ENCODE results near the gene HSPA12B.

Gene HSPA12B

GRCh38 chr20:3729811-3730540 is 2.5 kb upstream of the HSPA12B start:
- no peak for DNase-seq

- no peak for DNase-seq
These were observed 1.4 kb upstream of the HSPA12B start for GRCh38 chr20:3730803-3731672.

DNA sequence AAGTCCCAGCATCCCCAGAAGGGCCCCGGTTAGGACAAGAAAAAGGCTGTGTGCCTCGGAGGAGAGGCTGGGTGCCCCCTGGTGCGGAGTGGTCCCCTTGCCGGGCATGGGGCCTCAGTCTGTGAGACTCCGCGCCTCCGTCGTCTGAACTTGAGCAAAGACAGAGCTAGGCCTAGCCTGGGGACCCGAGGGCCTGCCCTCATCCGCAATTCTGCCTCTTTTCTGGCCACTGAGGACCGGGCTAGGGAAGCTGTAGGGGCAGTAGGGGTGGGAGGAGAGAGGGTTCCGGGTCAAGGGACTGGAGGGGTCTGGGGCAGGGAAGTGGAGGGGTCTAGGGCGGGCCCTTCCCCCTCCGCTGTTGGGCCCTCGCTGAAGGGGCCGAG is 550 bp upstream of the HSPA12B start:
- no peak for DNase-seq

GRCh38 chr20:3733119-3733995 is 872 bp downstream of the HSPA12B start:
- no peak for DNase-seq

- no peak for DNase-seq
These were observed 1.8 kb downstream of the HSPA12B start for GRCh38 chr20:3734111-3734843.

DNA sequence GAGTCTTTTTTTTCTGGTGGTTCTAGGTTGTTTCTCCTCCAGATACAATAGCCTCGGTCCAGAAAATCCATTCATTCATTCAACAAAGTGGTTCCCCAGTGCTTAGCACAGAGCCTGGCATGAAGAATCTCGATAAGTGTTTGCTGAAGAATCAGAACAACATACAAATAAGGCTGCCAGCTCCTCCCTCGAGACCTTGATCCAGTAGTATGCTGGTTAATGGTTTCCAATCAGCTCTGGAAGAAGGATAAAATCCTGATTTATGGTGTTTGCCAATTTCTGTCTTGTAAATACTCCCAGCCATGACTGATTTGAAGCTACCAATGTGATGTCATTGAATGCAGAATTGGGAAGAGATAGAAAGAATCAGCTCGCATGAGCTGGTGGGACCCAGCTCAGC is 3.3 kb downstream of the HSPA12B start:
- no peak for DNase-seq

GRCh38 chr20:3738111-3739053 is 5.9 kb downstream of the HSPA12B start:
- DNase-seq: no peak

DNA sequence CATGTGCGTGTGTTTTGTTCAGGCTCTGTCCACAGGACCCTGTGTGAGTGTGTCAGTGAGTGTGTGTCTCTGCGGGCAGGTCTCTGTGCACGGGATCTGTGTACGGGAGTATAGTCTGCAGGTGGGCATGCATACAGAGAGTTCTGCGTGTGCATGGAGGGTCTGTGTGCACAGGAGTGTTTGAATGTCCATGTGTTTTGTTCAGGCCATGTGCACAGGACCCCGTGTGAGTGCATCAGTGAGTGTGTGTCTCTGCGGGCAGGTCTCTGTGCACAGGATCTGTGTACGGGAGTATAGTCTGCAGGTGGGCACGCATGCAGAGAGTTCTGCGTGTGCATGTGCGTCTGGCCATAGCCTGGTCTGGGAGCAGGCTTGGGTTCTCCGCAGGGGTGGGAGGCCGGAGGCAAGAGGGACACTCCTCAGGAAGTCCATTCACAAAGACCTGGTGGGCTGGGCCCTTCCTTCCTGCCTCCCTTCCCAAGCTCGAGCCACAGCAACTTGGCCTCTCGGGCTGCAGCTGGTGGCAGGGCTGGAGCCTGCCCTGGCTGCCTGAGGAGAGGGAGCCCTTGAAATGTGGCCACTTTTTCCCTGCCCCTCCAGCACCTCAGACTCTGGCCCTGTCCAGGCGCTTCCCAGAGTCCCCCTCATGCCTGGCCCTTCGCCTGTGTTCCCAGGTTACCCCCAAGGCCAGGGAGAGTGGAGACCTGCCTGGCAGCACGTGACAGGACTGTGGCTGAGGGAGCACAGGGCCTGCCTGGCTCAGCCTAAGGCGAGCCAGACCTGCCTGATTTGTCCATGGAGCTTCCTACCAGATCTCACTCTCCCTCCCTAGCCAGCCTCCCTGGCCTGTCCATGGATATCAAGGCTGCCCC is 6.8 kb downstream of the HSPA12B start:
- DNase-seq: no peak

DNA sequence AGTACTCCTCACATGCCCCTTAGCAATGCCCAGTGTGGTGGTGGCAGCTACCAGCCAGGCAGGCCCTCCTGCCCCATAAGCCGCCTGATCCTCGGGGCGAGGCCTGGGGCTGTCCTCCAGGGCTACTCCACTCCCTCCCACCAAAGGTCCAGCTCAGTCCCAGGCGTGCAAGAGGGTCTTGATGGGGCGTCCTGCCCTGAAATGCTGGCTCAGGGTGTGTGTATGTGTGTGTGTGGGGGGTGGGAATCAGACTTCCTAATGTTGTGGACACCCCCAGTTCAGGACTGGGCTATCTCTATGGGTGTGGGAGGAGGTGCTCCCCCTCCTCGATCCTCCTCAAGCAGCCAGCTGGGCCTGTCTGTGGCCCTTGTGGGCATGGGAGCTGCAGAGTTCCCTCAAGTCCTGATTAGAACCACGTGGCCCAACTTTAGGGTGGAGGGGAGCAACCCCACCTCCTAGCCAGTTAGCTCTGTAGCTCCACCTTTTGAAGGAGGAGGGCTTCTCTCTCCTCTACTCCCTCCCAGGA is 7.5 kb downstream of the HSPA12B start:
- DNase-seq: no peak

DNA sequence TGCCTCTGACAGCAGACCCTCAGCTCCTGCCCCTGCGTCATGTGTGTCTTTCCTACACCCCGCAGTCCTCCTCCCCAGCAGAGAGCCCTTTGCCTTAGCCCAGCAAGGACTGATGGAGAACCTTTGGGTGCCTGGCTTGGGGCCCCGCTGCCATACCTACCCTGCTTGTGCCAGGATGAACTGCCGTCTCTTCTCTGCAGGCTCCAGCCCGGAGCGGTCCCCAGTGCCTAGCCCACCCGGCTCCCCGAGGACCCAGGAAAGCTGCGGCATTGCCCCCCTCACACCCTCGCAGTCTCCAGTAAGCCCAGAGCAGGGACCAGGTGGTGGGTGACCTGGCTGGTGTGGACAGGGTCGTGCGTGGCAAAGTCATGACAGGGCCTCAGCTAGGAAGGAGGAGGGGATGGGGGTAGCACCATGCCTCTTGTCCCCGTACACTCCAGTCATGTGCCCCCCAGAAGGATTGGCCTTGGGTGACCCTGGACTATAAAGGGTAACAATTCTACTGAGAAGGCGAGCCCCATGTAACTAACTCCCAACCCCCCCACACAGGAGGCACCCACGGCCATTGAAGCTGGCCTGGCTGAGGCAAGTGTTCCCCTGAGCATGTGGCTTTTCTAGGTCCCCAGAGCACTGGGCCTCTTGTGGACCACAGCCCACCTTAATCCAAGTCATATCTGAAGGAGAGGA is 8.3 kb downstream of the HSPA12B start:
- no peak for DNase-seq

DNA sequence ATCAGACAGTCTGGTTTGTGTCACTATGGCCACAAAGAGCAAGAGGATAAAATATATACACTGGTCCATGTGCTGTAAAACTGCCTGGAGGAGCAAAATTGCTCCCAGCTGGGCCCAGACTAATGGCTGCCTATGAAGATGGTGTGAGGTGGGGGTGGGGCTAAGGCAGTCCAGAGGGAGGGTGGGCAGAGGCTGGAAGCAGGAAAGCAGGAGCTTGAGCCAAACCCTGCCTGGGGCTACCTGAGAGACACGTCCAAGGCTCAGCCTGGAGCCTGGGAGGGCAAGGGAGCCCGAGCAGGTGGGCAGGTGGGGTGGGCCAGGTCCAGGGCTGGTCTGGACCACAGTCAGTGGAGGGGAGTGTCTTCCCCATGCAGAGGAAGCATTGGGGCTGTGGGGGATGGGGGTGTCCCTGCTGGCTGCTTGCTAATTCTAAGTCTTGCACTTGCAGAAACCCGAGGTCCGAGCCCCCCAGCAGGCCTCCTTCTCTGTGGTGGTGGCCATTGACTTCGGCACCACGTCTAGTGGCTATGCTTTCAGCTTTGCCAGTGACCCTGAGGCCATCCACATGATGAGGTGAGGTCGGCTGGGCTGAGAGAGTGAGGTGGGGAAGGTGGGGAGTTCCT is 9.5 kb downstream of the HSPA12B start:
- no peak for DNase-seq

- no peak for DNase-seq
These were observed 10.8 kb downstream of the HSPA12B start for GRCh38 chr20:3743251-3743650.

DNA sequence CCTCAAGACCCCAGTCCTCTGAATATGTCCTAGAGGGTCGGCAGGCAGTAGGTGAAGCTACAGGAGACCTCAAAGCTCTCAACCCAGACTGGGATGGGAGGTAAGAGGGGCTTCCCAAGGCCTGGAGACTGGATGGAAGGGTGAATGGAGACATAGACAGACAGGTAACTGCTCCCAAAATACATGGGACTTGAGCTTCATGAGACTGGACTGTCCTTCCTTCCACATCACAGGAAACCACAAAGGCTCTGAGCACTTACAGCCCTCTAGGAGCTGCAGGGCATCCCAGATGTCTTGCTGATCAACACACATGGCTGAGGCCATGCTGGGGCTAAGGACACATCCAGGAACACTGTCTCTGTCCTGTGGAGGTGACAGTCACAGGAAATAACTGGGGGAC is 11.6 kb downstream of the HSPA12B start:
- DNase-seq: no peak

- peak; percentile 80 for DNase-seq
These were observed 12.6 kb downstream of the HSPA12B start for GRCh38 chr20:3744806-3745685.

DNA sequence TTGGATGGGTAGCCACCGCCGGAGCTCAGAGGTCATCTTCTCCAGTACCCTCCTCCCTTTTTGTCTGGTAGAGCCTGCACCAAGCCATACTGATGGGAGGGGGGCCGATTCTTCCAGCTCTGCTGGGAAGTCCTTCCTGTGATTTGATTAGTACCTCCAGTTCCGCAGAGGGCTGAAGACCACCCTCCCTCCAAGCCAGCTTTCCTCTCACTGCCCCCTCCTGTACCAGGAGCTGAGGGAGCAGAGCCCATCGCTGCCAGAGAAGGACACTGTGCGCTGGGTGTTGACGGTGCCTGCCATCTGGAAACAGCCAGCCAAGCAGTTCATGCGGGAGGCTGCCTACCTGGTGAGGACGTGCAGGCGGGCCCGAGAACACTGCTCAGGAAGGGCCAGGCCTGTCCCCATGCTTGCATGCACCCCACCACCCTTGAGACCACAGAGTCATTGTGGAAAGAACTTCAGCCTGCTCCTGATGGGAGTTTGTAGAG is 13.2 kb downstream of the HSPA12B start:
- DNase-seq: no peak

DNA sequence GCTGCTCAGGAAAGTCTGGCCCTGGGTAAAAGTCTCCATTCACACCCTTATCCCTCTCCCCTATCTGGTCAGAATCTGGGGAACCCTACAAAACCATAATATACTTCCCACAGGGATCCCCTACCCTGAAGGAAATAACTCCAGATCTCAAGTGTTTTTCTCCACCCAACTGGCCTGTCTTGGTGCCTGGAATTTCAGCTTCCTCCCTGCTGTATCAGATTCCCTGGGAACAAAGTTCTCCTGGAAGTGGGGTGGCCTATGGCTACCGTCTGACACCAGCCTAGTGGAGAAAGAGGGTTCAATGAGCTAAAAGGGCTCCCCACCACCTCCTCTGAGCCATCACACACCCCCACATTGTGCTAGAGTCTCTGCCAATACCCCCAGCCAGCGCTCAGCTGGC is 15.0 kb downstream of the HSPA12B start:
- DNase-seq: no peak

DNA sequence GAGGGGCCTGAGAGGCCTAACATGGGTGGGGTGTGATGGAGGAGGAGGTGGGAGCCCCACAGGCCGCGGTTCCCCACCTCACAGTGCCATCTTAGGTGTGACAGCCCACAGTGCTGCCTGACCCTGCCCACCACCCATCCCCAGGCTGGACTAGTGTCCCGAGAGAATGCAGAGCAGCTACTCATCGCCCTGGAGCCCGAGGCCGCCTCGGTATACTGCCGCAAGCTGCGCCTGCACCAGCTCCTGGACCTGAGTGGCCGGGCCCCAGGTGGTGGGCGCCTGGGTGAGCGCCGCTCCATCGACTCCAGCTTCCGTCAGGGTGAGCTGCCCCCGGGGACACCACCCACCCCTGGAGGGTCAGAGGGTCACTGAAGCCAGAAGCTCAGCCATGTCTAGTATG is 15.6 kb downstream of the HSPA12B start:
- DNase-seq: no peak

All from activated CD8-positive, alpha-beta memory T cell treated with anti-CD3 and anti-CD28 coated beads, Interleukin-2, amount 50 U/mL, for 48 hours (primary cell).